22Rv1 (cell line): ENCODE measurements around the gene SLC25A33.

Experiments
- H3K27ac ChIP-seq: fragments of 450-650 bp; 2 replicates; pipeline ENCODE4 v1.5.1; 2017
- ZFX ChIP-seq: fragments of 450-650 bp; IDR thresholded peaks from 2 replicates; pipeline ENCODE4 v1.6.1; 2017; ENCODE audit warnings: antibody characterized with exemption, borderline replicate concordance
- TF ChIP-seq, protein P1 (sequence below): fragments of 450-650 bp; IDR thresholded peaks from 2 replicates; pipeline ENCODE4 v1.5.1; 2017; ENCODE audit warnings: mild to moderate bottlenecking

SLC25A33 gene

DNA sequence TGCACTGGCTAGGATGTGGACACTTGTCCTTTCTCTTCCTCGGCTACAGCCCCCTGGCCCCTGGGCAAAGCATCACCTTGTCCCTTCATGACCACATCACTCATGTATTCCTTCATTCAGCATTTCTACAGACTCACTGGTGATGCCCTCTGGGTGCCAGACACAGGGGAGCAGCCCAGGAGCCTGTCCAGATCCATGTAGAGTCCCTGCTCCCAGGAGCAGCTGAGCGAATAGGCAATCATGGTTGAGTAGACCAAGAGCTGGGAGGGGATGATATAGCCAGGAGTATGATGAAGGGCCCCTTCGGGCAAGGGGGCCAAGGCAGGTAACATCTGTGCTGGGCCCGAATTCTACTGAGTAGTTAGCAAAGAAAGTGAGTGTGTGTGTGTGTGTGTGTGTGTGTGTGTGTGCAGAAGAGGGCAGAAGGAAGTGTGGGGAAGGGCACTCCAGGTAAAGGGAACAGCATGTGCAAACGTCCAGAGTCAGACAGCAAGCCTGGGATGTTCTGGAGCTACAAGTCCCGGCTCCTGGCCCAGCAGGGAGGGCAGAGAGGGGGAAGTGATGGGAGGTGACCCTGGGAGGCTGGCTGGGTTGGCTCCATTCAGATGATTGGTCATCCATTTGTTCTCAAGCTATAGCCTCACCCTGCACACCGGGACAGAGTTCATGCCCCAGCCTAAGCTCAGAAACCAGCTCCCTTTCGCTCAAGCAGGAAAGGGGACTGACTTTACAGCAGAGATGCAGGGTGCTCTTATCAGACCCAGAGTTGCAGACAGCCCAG is 91.3 kb downstream of the SLC25A33 start:
- TF ChIP-seq, protein P1, sequence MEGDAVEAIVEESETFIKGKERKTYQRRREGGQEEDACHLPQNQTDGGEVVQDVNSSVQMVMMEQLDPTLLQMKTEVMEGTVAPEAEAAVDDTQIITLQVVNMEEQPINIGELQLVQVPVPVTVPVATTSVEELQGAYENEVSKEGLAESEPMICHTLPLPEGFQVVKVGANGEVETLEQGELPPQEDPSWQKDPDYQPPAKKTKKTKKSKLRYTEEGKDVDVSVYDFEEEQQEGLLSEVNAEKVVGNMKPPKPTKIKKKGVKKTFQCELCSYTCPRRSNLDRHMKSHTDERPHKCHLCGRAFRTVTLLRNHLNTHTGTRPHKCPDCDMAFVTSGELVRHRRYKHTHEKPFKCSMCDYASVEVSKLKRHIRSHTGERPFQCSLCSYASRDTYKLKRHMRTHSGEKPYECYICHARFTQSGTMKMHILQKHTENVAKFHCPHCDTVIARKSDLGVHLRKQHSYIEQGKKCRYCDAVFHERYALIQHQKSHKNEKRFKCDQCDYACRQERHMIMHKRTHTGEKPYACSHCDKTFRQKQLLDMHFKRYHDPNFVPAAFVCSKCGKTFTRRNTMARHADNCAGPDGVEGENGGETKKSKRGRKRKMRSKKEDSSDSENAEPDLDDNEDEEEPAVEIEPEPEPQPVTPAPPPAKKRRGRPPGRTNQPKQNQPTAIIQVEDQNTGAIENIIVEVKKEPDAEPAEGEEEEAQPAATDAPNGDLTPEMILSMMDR = no peak
- no peak for TF ChIP-seq ZFX
- H3K27ac ChIP-seq = no peak overlapping the region

- H3K27ac ChIP-seq = no peak overlapping the region
- TF ChIP-seq, protein P1 = no peak
- TF ChIP-seq ZFX = no peak
Observed at GRCh38 chr1:9631613-9632012, 92.3 kb downstream of the SLC25A33 start.

GRCh38 chr1:9633493-9633892 is 94.2 kb downstream of the SLC25A33 start:
- no peak overlapping the region for H3K27ac ChIP-seq
- TF ChIP-seq, protein P1 = no peak
- no peak for TF ChIP-seq ZFX

GRCh38 chr1:9634582-9634981 is 95.3 kb downstream of the SLC25A33 start:
- no peak overlapping the region for H3K27ac ChIP-seq
- TF ChIP-seq, protein P1 = no peak
- TF ChIP-seq ZFX = no peak
